HG03558 (cell line): ENCODE measurements around the gene BANP.
"Not testable (repeated sequence)": the region's sequence is repeated elsewhere in the genome, so short reads cannot be mapped to it uniquely, and the experiment has no call there.

Experiments
- ATAC-seq: cut with Tn5 transposase; IDR thresholded peaks from one replicate; pipeline ENCODE4 v1.9.1; 2021; ENCODE audit warnings: moderate number of reproducible peaks; ENCODE audit not compliant: unreplicated experiment; ENCODE audit errors: extremely low read depth

Gene BANP

GRCh38 chr16:88041506-88041905 is 90.3 kb downstream of the BANP start:
- ATAC-seq: not testable (repeated sequence)

- not testable (repeated sequence) for ATAC-seq
Observed at GRCh38 chr16:88041986-88042562, 90.8 kb downstream of the BANP start.

GRCh38 chr16:88043208-88043910 is 92.1 kb downstream of the BANP start:
- not testable (repeated sequence) for ATAC-seq

- not testable (repeated sequence) for ATAC-seq
Observed at GRCh38 chr16:88044121-88044581, 92.9 kb downstream of the BANP start.

- not testable (repeated sequence) for ATAC-seq
Observed at GRCh38 chr16:88045361-88045760, 94.1 kb downstream of the BANP start.

GRCh38 chr16:88045820-88046303 is 94.6 kb downstream of the BANP start:
- ATAC-seq: peak; percentile 59

- ATAC-seq: no peak
Observed at GRCh38 chr16:88047462-88047861, 96.2 kb downstream of the BANP start.

- no peak for ATAC-seq
Observed at GRCh38 chr16:88048985-88049384, 97.8 kb downstream of the BANP start.

GRCh38 chr16:88049561-88050545 is 98.6 kb downstream of the BANP start:
- ATAC-seq: no peak

- no peak for ATAC-seq
Observed at GRCh38 chr16:88050952-88051660, 99.9 kb downstream of the BANP start.

GRCh38 chr16:88052661-88053060 is 101.4 kb downstream of the BANP start:
- no peak for ATAC-seq

GRCh38 chr16:88053479-88053878 is 102.2 kb downstream of the BANP start:
- not testable (repeated sequence) for ATAC-seq

GRCh38 chr16:88055356-88055755 is 104.1 kb downstream of the BANP start:
- ATAC-seq: no peak

GRCh38 chr16:88056212-88056611 is 105.0 kb downstream of the BANP start:
- ATAC-seq: no peak

- ATAC-seq: no peak
Observed at GRCh38 chr16:88057656-88058055, 106.4 kb downstream of the BANP start.

- no peak for ATAC-seq
Observed at GRCh38 chr16:88058136-88058535, 106.9 kb downstream of the BANP start.

- ATAC-seq: no peak
Observed at GRCh38 chr16:88058817-88059216, 107.6 kb downstream of the BANP start.

- no peak for ATAC-seq
Observed at GRCh38 chr16:88059701-88060386, 108.6 kb downstream of the BANP start.

- no peak for ATAC-seq
Observed at GRCh38 chr16:88060524-88061219, 109.4 kb downstream of the BANP start.
